Astrocyte of the spinal cord (primary cell): ENCODE data around the gene SEMA3B.

Experiments used
- DNase-seq: peaks from one replicate; pipeline ENCODE4 v3.0.0; 2011; ENCODE audit warnings: low read depth, low spot score
- H3K4me3 ChIP-seq: 2 replicates; pipeline ENCODE4 v1.5.1; 2011; ENCODE audit warnings: low read depth, mild to moderate bottlenecking, low read length, moderate library complexity
- in situ Hi-C: cut with HindIII; loops from 2 replicates; pipeline ENCODE4 v1.10.0; 2017; ENCODE audit warnings: low sequenced_read_pairs
- TF ChIP-seq, protein P1 (sequence below): IDR thresholded peaks from 2 replicates; pipeline ENCODE4 v1.5.1; 2012; ENCODE audit warnings: low read depth, mild to moderate bottlenecking, low read length, inconsistent platforms

Gene SEMA3B

DNA sequence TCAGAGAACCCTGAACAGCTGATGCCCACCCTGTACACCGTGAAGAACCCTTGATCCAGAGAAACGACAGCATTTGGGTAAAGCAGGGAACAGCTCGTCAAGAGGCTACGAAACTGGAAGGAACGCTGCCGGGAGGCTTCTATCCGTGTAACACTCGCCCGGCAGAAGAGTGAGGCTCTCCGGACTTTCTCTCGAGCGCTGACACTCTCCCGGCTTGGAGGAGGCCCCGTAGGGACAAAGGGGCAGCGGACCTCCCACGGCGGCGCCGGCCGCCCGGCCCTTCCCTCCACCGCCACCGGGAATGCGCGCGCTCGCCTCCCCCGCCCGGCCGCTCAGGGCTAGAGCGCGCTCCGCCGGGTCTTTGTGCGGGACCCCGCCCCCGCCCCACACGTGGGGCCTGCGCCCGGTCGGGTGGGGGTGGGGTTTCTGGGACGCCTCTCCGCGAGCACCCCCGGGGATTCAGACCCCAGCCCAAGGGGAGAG lies 51.9 kb downstream of the SEMA3B start:
- TF ChIP-seq, protein P1, sequence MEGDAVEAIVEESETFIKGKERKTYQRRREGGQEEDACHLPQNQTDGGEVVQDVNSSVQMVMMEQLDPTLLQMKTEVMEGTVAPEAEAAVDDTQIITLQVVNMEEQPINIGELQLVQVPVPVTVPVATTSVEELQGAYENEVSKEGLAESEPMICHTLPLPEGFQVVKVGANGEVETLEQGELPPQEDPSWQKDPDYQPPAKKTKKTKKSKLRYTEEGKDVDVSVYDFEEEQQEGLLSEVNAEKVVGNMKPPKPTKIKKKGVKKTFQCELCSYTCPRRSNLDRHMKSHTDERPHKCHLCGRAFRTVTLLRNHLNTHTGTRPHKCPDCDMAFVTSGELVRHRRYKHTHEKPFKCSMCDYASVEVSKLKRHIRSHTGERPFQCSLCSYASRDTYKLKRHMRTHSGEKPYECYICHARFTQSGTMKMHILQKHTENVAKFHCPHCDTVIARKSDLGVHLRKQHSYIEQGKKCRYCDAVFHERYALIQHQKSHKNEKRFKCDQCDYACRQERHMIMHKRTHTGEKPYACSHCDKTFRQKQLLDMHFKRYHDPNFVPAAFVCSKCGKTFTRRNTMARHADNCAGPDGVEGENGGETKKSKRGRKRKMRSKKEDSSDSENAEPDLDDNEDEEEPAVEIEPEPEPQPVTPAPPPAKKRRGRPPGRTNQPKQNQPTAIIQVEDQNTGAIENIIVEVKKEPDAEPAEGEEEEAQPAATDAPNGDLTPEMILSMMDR, result no peak
- DNase-seq, result peak; percentile 66
- in situ Hi-C loops, result no loop called here

DNA sequence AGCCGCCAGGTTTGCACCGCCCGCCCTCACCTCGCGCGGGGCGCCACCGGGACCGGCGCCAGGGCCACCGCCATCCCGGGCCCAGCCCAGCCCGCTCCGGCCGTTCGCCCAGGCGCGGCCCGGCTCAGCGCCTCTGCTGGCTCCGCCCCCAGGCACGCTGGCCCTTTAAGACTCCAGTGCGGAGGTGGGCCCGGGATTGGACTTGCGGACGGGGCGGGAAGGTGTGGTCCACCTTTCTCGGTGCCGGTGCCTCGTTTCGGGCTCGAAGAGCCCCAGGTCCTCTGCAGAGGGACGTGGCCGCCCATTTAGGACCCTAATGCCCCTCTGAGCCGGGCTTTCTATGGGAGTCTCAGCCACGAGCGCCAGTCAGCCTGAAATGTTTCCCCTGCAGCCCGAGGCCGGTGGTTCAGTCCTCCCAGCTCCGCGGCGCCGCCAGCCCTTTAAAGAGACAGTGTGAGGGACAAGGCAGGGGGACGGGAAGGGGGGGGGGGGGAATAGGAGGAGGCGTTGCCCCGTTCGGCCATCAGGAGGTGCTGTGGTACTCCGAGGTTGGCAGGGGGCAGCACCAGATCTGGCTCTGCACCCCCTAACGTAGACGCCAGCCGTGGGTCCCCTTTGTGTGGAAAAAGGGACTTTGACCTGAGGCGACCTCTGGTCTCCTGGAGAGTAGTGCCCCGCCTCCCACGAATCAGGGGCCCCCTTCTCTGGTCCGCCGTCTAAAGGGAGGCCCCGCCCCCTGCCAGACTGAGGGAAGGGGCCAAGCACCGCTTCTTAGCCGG lies 52.6 kb downstream of the SEMA3B start:
- TF ChIP-seq, protein P1, result peak; percentile 60
- H3K4me3 ChIP-seq, result peak overlapping the region; percentile 70
- peak; percentile 91 for DNase-seq
- in situ Hi-C loops, result no loop called here

More for the DNA sequence above, 51.9 kb downstream of the SEMA3B start:
- H3K4me3 ChIP-seq, result peak overlapping the region; percentile 70

DNA sequence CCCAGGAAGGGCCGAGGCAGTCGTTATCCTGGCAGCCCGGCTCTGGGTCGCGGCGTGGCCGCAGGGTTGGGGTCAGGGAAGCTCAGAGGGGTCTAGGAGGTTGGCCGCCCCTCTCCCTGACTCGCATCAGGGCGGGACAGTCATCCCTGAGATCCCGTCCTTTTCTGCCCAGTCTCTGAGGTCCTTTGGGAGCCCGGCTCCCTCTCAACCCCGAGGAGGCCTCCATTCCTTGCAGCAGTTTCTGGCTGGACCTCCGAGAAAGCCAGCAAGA lies 53.1 kb downstream of the SEMA3B start:
- H3K4me3 ChIP-seq, result peak overlapping the region; percentile 70
- no peak for DNase-seq
- TF ChIP-seq, protein P1, result no peak
- in situ Hi-C loops, result no loop called here

DNA sequence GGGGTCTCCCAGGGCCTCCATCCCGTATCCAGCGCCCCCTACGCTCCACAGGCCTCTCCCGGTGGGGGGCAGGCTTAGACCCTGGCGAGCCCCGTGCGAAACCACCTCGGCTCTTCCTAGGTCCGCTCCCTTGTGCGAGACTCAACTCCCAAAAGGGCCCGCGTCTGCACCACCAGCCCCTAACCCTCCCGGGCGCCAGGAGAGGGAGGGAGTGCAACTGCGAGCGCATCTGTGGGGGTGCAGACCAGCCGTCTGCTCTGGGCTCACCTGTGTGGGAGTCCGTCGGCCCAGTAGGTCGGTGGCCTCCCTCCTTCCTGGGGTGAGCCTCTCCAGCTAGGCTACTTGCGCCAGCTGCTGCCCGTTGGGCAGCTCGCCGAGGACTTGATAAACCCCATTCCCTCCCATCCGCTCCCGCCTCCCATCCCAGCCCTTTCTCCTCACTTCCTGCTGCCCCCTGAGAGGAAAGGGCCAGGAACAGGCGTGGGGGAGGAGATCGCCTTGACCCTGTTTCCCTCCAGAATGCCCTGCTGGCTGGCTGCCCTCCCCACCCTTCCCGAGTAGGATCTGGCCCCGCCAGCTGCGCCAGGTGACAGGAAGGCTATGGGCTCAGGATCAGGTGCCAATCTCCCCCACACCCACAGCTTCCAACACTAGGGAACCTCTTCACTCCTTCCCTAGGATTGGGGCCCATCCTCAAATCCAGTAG lies 53.6 kb downstream of the SEMA3B start, which contains the start of gene HYAL2:
Gene HYAL2, minus strand, starts transcription at position 360 of the 706 bp plus-strand sequence. CDS start 2,256 bp downstream, outside the sequence.
- peak within 1 kb of the TSS; percentile 70 for H3K4me3 ChIP-seq
- in situ Hi-C loops, result no loop called here
- no peak for DNase-seq
- TF ChIP-seq, protein P1, result no peak

DNA sequence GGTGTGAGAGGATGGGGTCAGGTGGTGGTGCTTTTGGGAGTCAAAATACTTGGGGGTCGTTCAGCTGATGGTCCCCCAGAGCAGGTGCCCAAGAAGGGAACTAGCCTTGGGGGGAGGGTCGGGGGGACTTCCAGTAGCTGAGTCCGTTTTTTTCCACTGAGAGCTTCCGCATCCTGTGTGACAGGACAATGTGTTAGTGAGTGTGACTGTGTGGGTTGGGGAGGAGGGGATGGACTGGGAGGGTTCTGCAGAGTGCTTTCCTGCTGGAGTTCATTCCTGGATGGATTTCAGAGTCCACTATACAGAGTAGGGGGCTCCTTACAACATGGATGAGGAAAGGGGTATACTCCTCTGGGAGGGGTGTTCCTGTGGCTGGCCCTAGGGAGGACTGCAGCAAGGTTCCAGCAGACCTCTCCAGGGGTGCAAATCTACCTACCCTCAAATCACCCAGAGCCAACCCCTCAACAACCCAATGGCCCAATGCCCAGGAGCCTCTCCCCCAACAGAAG lies 54.2 kb downstream of the SEMA3B start:
- no peak overlapping the region for H3K4me3 ChIP-seq
- DNase-seq, result no peak
- TF ChIP-seq, protein P1, result no peak
- in situ Hi-C loops, result no loop called here

DNA sequence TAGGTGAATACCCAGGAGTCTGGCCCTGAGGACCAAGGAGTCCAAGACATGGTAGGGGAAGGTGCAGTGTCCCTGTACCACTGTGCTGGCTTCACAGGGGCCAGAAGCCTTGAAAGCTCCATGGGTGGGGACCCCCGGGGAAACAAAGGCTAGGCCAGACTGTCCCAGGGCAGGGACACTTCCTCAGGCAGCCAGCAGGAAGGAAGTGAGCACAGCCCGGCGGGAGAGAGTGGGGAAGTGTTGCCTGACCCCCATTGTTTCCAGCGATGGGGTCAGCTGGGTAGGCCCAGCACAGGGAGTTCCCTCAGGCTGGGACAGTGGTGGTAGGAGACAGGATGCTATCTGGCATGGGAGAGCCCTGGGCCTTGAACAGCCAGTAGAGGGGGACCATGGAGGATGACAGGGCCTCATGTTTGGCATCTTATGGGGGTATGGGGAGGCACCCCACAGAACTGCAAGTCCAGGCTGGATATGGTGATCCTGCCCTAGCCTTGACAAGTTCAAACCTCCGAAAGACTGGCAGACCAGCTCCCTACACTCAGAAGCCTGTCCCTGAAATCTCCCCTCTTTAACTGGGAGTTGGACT lies 54.8 kb downstream of the SEMA3B start:
- TF ChIP-seq, protein P1, result no peak

More for the DNA sequence above, 54.8 kb downstream of the SEMA3B start:
- no peak overlapping the region for H3K4me3 ChIP-seq
- in situ Hi-C loops, result no loop called here
- DNase-seq, result no peak
